Frontal cortex (tissue), 4 donors: Measurements from ENCODE around the gene HMGXB3. TPM values are rescaled to one million over a fixed set of nuclear protein-coding genes. Genes with fewer than 3 reads are reported as not detected.
A peak's percentile ranks its signal among the peaks of the same experiment; 100 is the strongest.

Experiments used
- DNase-seq, 2 donors: peaks; one replicate each; pipeline ENCODE4 v3.0.0; 2012; ENCODE audit warnings: low spot score in 2 of 2
- FAIRE-seq: peaks from 2 replicates; lab custom pipeline; 2012; peaks lifted over from hg19 to GRCh38; lab: Jason Lieb, UNC
- total RNA-seq: library from RNA; depleted of rRNA; stranded (reverse); fragments of >200 nt; gene quantifications from one replicate; pipeline ENCODE4 v1.2.3, GENCODE V29; 2014
- donor health status: control.
- donor health status: control.
- donor health status: control.

The HMGXB3 gene
- total RNA-seq, 1 donor from 2014 or later = 21.2 TPM

DNA sequence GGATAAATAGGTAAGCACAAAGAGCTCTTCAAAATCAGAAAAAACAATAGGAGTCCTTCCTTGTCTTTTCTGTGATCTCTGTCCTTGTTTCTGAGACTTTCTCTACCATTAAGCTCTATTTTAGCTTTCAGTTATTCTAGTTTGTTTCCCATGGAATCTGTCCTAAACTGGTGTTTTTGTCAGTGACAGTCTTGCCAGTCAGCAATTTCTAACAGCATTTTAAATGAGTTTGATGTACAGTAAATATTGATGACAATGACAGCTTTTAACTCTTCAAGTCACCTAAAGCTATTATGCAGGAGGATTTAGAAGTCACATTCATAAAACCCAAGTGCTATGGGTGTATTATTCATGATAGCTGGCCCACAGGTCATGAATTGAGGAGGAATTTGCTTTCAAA, 18.0 kb upstream of the HMGXB3 start:
- no peak for FAIRE-seq
- DNase-seq = no peak

DNA sequence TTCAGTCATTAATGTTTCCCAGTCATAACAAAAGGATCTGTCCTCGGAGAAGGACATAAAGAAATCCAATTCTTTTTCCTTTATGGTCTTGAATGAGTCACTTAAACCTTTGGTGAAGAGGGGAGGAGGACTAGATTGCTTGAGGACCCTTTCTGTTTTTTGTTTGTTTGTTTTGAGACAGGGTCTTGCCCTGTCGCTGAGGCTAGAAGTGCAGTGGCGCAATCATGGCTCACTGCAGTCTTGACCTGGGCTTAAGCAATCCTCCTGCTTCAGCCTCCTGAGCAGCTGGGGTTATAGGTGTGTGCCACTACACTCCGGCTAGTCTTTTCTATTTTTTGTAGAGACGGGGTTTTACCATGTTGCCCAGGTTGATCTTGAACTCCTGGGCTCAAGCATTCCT, 12.4 kb upstream of the HMGXB3 start:
- DNase-seq = no peak

DNA sequence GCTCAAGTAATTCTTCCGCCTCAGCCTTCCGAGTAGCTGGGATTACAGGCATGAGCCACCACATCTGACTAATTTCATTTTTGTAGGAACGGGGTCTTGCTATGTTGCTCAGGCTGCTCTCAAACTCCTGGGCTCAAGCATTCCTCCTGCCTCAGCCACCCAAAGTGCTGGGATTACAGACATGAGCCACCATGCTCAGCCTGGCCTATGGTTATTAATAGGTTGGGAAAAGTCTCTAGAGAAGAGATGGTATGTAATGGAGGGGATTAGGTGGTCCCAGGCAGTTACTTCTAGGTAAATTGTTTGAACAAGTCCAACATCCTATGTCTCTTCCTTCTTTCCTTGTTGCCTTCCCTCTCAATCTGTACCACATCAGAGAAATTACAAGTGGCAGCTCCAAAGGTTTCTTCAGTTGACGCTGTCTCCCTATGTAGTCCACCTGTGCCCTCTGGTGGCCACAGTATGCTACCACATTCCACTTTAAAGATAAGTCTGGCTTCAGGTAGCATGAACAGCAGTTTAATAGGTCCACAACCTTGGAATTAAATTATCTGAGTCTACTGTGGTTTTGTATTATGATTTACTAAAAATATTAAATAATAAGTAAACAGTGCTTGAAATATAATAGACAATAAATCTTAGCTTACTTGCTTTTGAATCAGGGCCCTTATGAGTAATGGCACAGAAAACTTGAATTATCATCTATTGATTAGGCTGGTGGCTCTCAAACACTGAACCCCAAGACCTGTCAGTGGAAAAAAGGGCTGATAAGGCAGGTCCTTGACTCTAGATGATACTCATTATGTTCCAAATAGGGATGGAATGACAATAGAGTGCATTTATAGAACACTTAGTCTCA, 9.8 kb upstream of the HMGXB3 start:
- FAIRE-seq (no peak), DNase-seq (peak; percentile 28 to 49)

More for the DNA sequence above, 12.4 kb upstream of the HMGXB3 start:
- FAIRE-seq = no peak

DNA sequence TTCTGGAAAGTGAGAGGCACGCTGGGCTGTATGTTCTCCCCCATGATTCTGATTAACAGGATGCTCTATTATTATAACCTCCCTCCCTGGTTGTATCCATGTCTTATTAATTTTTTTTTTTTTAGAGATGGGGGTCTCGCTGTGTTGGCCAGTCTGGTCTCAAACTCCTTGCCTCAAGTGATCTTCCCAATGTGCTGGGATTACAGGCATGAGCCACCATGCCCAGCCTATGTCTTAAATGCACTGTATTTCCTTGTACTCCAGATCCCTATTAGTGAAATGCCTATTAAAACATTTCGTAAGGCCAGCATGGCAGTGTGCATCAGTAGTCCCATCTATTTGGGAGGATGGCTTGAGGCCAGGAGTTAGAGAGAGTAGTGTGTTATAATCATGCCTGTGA, 7.1 kb upstream of the HMGXB3 start:
- FAIRE-seq = no peak

DNA sequence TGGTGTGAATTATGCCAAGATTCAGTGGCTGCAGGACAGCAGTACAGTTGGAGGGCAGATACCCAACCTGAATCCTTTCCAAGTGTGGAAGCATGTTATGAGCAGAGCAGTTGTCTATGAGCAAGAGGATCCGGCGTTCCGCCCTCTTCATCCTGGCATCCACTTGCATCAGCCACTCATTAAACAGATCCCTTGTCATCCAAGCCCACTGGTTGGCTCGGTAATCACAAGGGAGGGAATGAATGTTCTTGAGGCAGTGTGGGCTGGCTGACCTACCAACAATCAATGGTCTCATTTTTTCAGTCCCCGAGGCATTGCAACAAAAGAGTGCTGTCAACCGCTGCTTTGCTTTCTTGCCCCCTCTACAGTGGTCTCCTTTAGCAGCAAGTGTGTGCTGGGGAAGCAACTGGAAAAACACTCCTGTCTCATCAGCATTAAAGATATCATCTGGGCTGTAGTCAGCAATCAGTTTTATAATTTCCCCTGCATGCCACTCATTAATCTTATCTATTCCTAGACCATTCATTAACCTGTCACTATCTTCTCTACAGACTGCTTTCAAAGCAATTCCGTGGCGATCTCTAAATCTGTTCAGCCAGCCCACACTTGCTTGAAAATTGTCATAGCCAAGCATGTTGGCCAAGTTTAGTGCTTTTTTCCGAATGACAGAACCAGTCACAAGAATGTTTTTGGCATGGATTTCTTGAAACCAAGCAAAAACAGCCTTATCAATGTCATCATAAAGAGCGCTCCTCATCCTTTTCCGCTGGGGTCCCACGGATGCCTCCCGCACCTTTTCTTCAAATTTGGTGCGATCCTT, 4.9 kb upstream of the HMGXB3 start:
- peak in 1 of 2 donors; percentile 17 for DNase-seq

More for the DNA sequence above, 7.1 kb upstream of the HMGXB3 start:
- DNase-seq = no peak

DNA sequence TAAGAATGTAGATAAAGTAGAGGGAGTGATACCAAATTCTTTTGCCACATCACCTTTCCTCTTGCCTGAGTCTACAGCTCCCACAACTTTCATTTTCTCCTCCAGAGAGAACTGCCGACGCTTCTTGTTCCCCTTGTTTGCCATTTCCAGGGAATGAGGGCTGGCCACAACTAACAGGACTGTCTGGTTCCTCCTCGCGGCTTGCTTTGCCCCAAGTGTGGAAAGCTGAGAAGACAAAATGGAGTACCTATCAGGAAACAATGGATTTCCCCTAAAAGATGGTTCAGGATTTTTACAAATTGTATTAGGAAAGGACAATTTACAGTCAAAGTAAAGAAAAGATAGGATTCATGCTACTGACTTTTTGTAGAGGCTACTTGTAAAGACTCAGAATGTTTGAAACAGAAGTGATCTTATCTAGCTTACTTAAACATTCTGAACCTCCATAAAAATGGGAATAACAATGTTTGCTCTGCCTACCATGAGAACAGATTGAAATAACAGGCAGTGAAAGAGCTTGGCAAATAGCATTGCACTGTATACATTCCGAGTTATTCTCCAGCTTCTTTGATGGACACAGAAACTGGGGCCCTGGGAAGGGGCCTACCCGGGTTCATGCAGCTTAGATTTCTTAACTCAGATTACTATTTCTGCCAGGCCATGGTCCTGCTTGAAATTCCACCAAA, 4.2 kb upstream of the HMGXB3 start:
- DNase-seq (no peak), FAIRE-seq (no peak)

More for the DNA sequence above, 4.9 kb upstream of the HMGXB3 start:
- FAIRE-seq = no peak

DNA sequence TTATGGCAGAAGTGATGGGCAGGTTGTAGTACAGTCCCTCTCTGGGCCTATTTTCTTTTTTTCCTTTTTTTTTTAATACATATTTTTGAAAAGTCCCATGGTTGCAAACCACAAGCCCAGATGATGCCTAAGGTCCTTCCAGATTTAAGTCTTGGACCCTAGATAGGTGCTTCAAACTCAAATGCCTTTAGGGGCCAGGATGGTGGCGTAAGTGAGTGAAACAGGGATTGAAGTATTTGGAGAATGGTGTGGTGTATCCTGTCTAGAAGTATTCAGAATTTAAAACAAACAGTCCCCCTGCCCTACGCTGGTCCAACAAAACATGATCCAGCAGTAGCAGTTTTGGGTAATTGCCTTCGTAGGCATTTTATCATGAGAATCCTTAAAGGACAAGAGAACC, 2.3 kb upstream of the HMGXB3 start:
- FAIRE-seq = no peak

DNA sequence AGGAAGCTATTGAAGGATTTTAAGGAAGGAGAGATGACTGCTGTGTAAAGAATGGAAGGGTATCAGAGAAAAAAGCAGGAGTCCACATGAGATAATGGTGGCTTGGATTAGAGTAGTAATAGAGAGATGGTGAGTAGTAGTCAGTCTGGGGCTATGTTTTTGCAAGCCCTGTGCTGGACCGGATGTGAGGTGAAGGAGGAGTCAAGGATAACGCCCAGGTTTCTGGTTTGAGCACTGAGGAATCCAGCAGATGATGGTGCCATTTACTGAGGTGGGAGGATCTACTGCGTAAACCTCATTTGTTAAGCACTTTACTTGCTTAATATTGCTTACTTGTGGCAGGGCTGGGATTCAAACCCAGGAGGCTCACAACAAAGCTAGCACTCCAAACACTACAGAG, 1.2 kb upstream of the HMGXB3 start:
- FAIRE-seq = no peak
- no peak for DNase-seq

More for the DNA sequence above, 2.3 kb upstream of the HMGXB3 start:
- no peak for DNase-seq

DNA sequence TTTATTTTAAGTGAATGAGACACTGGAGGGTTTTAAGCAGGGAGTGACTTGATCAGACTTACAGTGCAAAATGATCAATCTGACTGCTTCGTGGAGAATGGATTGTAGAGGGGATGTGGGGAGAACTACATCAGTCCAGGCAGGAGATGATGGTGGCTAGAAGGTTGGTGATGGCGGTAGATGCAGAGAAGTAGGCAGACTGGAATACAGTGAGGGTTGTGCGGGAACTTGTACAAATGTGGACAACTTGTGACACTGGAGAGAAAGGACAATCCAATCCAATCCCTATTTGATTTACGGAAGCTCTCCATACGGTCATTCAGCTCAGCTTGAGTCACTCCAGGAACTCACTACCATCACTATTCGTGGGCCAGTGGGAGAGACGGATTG, 678 bp upstream of the HMGXB3 start:
- FAIRE-seq (no peak), DNase-seq (no peak)

DNA sequence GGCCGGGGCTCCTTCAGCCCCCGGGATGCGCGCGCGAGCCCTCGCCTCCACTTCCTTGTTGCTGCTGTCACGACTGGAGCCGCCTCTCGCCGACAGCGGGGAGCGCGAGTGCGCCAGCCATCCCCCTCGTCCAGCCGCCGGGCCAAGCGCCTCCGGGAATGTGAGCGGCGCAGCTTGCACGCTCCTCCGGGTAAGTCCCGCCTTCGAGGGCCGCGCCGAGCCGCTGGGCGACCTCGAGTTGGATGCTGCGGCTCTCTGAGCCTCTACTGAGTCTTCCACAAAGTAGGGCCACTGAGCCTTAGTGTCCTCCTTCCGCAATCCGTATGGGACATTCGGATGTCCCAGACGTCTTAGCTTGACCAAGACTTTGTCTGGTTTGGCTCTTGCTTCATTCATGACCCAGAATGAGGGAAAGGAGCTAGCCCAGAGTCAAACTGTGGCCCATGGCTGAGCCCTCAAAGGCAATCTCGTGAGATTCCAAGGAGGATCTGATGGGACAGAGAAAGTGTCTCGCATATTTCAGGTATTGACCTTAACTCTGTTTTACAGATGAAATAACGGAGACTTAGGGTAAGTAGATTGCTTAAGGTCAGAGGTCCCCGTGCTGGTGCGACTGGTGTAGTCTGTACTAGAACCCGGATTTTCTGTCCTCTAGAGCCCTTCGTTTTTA, 586 bp downstream of the HMGXB3 start:
- peak in 1 of 2 donors; percentile 29 for DNase-seq
- no peak for FAIRE-seq

DNA sequence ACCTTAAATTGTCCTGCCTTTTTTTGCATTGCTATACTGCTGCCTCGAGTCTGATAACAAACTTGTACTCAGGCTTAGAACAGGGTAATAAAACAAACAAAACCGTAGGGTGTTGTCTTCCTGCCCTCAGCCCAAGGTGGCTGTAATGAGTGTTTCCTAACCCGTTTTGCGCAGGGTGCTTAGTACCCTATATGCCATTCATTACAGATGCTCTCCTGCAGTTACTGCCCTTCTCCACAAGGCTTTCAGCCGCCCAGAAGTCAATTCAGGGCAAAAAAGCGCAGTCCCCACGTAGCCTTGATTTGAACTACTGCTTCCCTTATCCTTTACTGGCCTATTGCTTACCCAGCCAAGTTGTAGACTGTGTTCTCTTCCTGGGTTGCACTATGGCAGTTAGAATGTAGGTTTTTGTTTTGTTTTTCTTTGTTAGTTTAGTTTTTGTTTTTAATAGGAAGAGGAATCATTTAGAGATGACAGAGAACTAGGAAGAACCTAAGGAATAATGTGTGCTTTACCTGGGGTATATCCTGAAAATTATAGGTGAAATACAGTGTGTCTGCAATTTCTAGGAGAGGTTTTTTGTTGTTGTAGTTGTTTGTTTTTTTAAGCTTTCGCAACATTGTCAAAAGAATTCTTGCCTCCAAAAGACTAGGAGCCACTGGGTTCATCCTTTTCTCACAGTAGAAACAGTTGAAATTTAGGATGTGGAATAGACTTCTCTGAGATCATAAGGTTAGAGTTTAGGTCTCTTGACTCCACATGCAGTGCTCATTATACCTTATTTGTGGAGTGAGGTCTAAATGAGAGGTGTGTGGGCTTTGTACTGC, 1.3 kb downstream of the HMGXB3 start:
- DNase-seq (peak; percentile 38 to 41), FAIRE-seq (no peak)

DNA sequence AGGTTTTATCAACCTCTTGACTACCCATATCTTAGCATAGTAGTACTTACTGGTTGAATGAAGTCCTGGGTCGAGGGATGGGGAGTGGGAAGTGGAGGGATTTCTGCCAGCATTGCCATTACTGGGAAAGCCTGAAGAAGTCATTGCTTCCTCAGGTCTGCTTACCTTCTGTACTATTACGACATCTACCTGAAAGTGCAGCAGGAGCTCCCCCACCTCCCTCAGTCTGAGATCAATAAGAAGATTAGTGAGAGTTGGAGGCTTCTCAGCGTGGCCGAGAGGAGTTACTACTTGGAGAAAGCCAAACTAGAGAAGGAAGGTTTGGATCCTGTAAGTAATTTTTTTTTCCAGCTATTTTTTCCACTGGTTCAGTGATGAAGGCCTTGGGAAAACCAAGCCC, 5.8 kb downstream of the HMGXB3 start:
- no peak for FAIRE-seq
- no peak for DNase-seq

DNA sequence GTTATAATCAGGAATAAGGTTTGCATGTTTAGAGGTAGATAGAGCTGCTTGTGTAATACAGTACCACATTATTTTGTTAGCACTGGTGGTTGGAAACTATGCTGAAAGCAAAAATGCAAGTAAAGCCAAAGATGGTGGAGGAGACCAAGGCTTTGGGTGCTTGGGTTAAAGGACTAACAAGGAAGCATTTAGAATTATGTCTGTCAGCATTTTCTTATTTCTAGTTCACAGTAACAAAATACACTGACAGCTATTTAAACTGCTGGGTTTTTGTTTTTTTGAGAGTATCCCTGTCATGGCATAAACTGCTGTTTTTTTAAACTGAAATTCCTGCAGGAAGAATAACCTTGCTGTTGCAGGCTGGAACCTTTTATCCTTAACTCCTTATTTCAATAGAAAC, 6.5 kb downstream of the HMGXB3 start:
- DNase-seq (no peak), FAIRE-seq (no peak)

DNA sequence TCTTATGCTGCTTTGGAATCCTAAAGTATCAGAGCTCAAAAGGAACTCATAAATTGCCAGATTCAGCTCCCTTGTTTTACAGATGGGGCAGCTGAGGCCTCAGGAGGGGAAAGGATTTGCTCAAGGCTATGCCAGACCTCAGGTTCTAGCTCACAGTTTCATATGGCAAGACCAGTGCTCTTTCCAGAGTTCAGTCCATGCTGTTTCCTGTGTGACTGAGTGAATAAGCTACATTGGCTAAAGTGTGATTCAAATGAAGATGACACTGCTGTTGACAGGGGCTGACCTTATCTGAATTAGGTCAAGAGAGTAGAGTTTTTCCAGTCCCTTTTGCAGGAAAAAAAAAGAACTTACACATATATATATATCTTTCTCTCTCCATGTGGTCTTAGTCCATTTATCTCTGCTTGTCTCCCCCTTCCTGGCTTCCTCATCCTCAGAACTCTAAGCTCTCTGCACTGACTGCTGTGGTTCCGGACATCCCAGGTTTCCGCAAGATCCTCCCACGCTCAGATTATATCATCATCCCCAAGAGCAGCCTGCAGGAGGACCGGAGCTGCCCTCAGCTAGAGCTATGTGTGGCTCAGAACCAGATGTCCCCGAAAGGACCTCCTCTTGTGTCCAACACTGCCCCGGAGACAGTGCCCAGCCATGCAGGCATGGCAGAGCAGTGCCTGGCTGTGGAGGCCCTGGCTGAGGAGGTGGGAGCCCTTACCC, 9.3 kb downstream of the HMGXB3 start:
- FAIRE-seq (no peak), DNase-seq (no peak)

DNA sequence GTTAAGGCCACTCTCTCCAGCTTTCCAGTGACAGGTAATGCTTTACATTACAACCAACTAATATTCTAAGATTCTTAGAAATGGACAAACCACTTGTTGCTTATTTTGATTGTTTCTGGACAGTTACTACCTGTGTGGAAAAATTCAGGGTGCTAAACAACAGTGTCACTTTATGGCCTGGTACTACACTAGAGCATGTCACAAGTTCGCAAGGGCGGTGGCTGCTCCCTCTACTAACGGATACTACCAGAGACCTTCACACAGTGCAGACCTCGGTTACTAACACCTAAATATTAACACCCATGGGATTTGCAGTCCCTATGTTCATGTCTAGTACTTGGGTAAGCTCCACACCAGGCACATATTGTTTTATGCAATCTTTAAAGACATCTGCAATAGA, 13.4 kb downstream of the HMGXB3 start:
- no peak for FAIRE-seq
- DNase-seq = no peak

DNA sequence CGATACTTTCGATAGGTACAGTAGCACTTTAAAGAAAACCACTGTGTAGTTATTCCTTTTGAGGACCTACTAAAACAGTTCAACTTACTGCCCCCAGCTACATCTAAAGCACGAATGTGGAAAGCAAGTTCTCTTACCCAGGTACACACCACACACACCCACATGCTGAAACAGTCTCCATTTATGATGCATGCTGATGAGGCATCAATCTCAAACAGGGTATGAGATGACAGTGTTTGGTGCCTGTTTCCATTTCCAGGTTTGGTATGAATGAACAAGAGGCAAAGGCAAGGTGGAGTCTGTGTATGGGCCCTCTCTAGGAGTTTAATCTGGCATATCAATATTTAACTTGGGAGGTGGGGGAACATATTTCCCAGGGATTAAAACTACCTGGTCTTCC, 13.9 kb downstream of the HMGXB3 start:
- FAIRE-seq (no peak), DNase-seq (no peak)

DNA sequence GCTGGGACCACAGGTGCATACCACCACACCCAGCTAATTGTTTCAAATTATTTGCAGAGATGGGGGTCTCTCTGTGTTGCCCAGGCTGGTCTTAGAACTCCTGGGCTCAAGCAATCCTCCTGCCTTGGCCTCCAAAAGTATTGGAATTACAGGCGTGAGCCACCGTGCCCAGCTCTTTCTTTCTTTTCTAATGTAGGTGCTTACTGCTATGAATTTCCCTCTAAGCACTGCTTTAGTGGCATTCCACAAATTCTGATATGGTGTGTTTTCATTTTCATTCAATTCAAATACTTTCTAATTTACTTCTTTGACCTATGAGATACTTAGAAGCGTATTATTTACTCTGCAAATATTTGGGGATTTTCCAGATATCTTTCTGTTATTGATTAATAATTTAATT, 14.9 kb downstream of the HMGXB3 start:
- FAIRE-seq (no peak), DNase-seq (no peak)

DNA sequence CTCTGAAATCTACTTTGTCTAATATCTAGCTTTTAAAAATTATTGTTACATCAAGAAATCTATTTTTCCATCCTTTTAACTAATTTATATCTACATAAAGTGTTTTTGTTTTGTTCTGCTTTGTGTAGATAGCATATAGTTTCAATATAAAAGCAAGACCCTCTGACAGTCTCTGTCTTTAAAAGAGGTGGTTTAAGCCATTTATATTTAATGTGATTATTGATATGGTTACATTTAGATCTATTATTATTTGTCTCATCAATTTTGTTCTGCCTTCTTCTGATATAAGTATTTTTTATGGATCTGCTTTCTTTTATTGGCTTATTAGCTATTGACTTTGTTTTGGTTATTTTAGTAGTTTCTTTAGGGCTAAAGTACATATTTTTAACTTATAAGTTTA, 16.0 kb downstream of the HMGXB3 start:
- DNase-seq (no peak), FAIRE-seq (no peak)
